Endothelial cell of umbilical vein (primary cell): ENCODE measurements around the gene SETD3. TPM values are rescaled to one million over a fixed set of nuclear protein-coding genes. Genes with fewer than 3 reads are reported as not detected.

Experiments used
- BruUV-seq: library from RNA; stranded (reverse); fragments of 400-500 nt; replicated peaks from 2 replicates; lab custom pipeline; 2021; lab: Mats Ljungman, UMichigan
- CTCF ChIA-PET: fragments of 300-600, 350-600 bp; sonication (Branson Sonifier 250); formaldehyde crosslinking; loops from one replicate; lab custom pipeline; 2021; ENCODE audit warnings: antibody characterized with exemption, inconsistent platforms; lab: Charles Lee
- POLR2A ChIA-PET: fragments of 300-600, 350-600 bp; sonication (Branson Sonifier 250); formaldehyde crosslinking; loops from one replicate; lab custom pipeline; 2021; ENCODE audit warnings: antibody characterized with exemption, inconsistent platforms; lab: Charles Lee
- DNase-seq: peaks from one replicate; pipeline ENCODE4 v3.0.0-alpha.2; 2011; ENCODE audit warnings: low read depth, low spot score
- FAIRE-seq: peaks from 2 replicates; lab custom pipeline; 2011; peaks lifted over from hg19 to GRCh38; lab: Jason Lieb, UNC
- H2AFZ ChIP-seq: 2 replicates; pipeline ENCODE4 v1.6.0; 2012; ENCODE audit warnings: low read depth, low read length, control low read depth, inconsistent platforms
- H3K27ac ChIP-seq: 2 replicates; pipeline ENCODE4 v1.5.1; 2011; ENCODE audit warnings: low read depth, mild to moderate bottlenecking, control low read depth, low read length, moderate library complexity; ENCODE audit not compliant: insufficient read depth
- H3K27me3 ChIP-seq, 2 experiments: 2 replicates each; pipeline versions ENCODE4 v1.6.0 to v1.6.1; 2011; ENCODE audit warnings: low read length in 2 of 2, mixed read lengths in 1 of 2; ENCODE audit not compliant: control insufficient read depth in 2 of 2, insufficient read depth in 2 of 2
- H3K36me3 ChIP-seq, 2 experiments: 2 replicates in 1 of 2; 3 replicates in 1 of 2; pipeline ENCODE4 v1.5.1; 2011; ENCODE audit warnings: low read length in 2 of 2, mild to moderate bottlenecking in 1 of 2, moderate library complexity in 1 of 2; ENCODE audit not compliant: control insufficient read depth in 2 of 2, insufficient read depth in 2 of 2; ENCODE audit errors: extremely low read depth in 1 of 2
- H3K4me1 ChIP-seq: 3 replicates; pipeline ENCODE4 v1.5.1; 2011; ENCODE audit warnings: mild to moderate bottlenecking, low read length; ENCODE audit not compliant: control insufficient read depth, insufficient read depth; ENCODE audit errors: extremely low read depth
- H3K4me2 ChIP-seq: 2 replicates; pipeline ENCODE4 v1.6.1; 2011; ENCODE audit warnings: low read length, control low read depth, mixed read lengths; ENCODE audit not compliant: insufficient read depth
- H3K4me3 ChIP-seq, 3 experiments: fragments of 200-600 bp in 1 of 3; sonication (generic), shearing (Covaris generic) in 1 of 3; replicated peaks in 1 of 3; 2 replicates each; pipeline ENCODE4 v1.5.1; 2011 to 2016; ENCODE audit warnings: control low read depth in 3 of 3, low read length in 3 of 3, mild to moderate bottlenecking in 2 of 3, inconsistent platforms in 1 of 3, low read depth in 1 of 3, moderate library complexity in 1 of 3; ENCODE audit not compliant: insufficient read depth in 1 of 3
- H3K79me2 ChIP-seq: 2 replicates; pipeline ENCODE4 v1.6.0; 2012; ENCODE audit warnings: low read length, inconsistent platforms; ENCODE audit not compliant: control insufficient read depth, insufficient read depth
- H3K9ac ChIP-seq: replicated peaks from 2 replicates; pipeline ENCODE3; 2011; ENCODE audit warnings: low read length, control low read depth; ENCODE audit not compliant: insufficient read depth; ENCODE audit errors: extremely low read depth
- H3K9me1 ChIP-seq: replicated peaks from 3 replicates; pipeline ENCODE4 v1.6.0; 2011; ENCODE audit warnings: mild to moderate bottlenecking, low read length; ENCODE audit not compliant: control insufficient read depth, insufficient read depth; ENCODE audit errors: extremely low read depth
- H3K9me3 ChIP-seq: replicated peaks from 2 replicates; pipeline ENCODE4 v1.5.1; 2012; ENCODE audit warnings: low read length, inconsistent platforms; ENCODE audit not compliant: control insufficient read depth, insufficient read depth
- H4K20me1 ChIP-seq: replicated peaks from 2 replicates; pipeline ENCODE3; 2011; ENCODE audit warnings: mild to moderate bottlenecking, low read length; ENCODE audit not compliant: control insufficient read depth, insufficient read depth; ENCODE audit errors: extremely low read depth
- CTCF ChIP-seq, 2 donors: IDR thresholded peaks; 1 replicate in 1 of 2; 2 replicates in 1 of 2; pipeline ENCODE4 v1.5.1; 2011; ENCODE audit warnings: low read length in 2 of 2, mild to moderate bottlenecking in 2 of 2, moderate library complexity in 2 of 2, control low read depth in 1 of 2, inconsistent platforms in 1 of 2, low read depth in 1 of 2; ENCODE audit not compliant: insufficient read depth in 1 of 2; ENCODE audit errors: extremely low read depth in 1 of 2
- FOS ChIP-seq: IDR thresholded peaks from 2 replicates; pipeline ENCODE4 v1.6.1; 2011; ENCODE audit warnings: mild to moderate bottlenecking, low read length, moderate library complexity, borderline replicate concordance; ENCODE audit not compliant: insufficient read depth
- GATA2 ChIP-seq: IDR thresholded peaks from 2 replicates; pipeline ENCODE4 v1.7.0; 2011; ENCODE audit warnings: low read depth, mild to moderate bottlenecking, moderate library complexity, mixed read lengths, low read length; ENCODE audit not compliant: insufficient read length, insufficient read depth
- JUN ChIP-seq: IDR thresholded peaks from 2 replicates; pipeline ENCODE4 v1.6.1; 2011; ENCODE audit warnings: borderline replicate concordance, low read depth; ENCODE audit not compliant: insufficient read length, insufficient read depth
- MYC ChIP-seq: IDR thresholded peaks from one replicate; pipeline ENCODE4 v1.6.1; 2011; ENCODE audit warnings: mild to moderate bottlenecking, low read depth, low read length
- POLR2A ChIP-seq: IDR thresholded peaks from 2 replicates; pipeline ENCODE4 v1.6.1; 2012; ENCODE audit warnings: low read depth, mild to moderate bottlenecking, control low read depth, low read length
- POLR2AphosphoS5 ChIP-seq: IDR thresholded peaks from 2 replicates; pipeline ENCODE4 v1.6.1; 2012; ENCODE audit warnings: low read depth, mild to moderate bottlenecking, control low read depth, low read length, moderate library complexity; ENCODE audit not compliant: insufficient read depth
- dilution Hi-C: fragments of 300-500 bp; cut with MboI; formaldehyde crosslinking; loops from one replicate; pipeline ENCODE4 v1.15.0; 2019; ENCODE audit warnings: low sequenced_read_pairs; ENCODE audit not compliant: extremely low pct_ligation_motif_present
- intact Hi-C: fragments of 100-400 bp; cut with micrococcal nuclease; formaldehyde crosslinking; loops from one replicate; pipeline ENCODE4 v1.10.0; 2022
- polyA plus RNA-seq, 4 experiments: library from polyadenylated mRNA; depleted of rRNA in 3 of 4; stranded (reverse) in 3 of 4; unstranded in 1 of 4; fragments of >200 nt; gene quantifications; 2 replicates each; pipeline versions ENCODE4 v1.2.1 to v1.2.3, GENCODE V29; 2011 to 2012; ENCODE audit warnings: missing spikeins in 1 of 4
- total RNA-seq: library from RNA; stranded (reverse); gene quantifications from 2 replicates; pipeline ENCODE4 v1.2.3, GENCODE V29; 2021
- TF ChIP-seq, protein P1 (sequence below): IDR thresholded peaks from 2 replicates; pipeline ENCODE4 v1.6.1; 2011; ENCODE audit not compliant: insufficient read depth, insufficient read length

SETD3 gene
- total and polyA plus RNA-seq, 2 donors (not counting 3 experiments of a cell fraction or from before 2014, with no cell fraction given), result 18.1 to 53.1 TPM

DNA sequence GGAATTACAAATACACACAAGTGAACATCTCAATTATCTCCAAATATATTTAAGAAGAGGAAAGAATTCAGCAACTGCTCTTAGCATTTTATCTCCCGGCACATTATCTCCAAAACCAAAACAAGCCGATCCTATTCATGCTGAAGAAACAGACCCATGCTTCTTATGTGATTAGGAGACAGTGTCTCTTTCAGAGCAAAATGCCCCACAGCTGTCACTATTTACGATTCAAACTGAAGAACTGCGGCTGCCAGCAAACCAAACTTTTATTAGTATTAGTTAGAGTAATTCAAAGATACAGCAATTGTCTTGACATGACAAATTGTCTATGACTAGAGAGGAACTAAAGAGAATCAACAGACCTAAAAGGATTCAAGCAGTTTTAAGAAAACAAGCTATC lies 79.4 kb downstream of the SETD3 start:
- Histone ChIP-seq H3K4me2 (no peak overlapping the region), H3K4me1 (no peaks in the 10 kb centered on the region), H4K20me1 (no peaks in the 10 kb centered on the region), H3K9me3 (no peaks in the 10 kb centered on the region), H3K79me2 (no peaks in the 10 kb centered on the region), H3K9ac (no peak overlapping the region), H3K36me3 (peaks cover 13 to 26% of the 10 kb centered on the region in 2 experiments), H3K27me3 (no peaks in the 10 kb centered on the region), H3K27ac (no peak overlapping the region), H3K4me3 (no peak overlapping the region), H3K9me1 (no peaks in the 10 kb centered on the region), H2AFZ (no peak overlapping the region)
- ChIA-PET POLR2A (no interaction called here), CTCF (interaction anchor here (0.9 to 5.6 kb wide), 5 partner anchors 8 to 81 kb away, joined by 4 to 34 read pairs (median 16); no protein-coding TSS in a partner anchor)
- intact Hi-C loops, result no loop called here
- BruUV-seq, result no TSS peak
- FAIRE-seq (no peak), DNase-seq (no peak)
- dilution Hi-C loops, result no loop called here
- no peak for TF ChIP-seq JUN
- no peak for TF ChIP-seq POLR2AphosphoS5
- TF ChIP-seq CTCF (IDR thresholded peaks at IDR 0.05; ENCODE audit: extremely low read depth in 1 of 2, insufficient read depth in 1 of 2, low read depth in 1 of 2, low read length in 2 of 2), result no peak
- TF ChIP-seq MYC, result no peak
- TF ChIP-seq POLR2A, result no peak
- TF ChIP-seq, protein P1, sequence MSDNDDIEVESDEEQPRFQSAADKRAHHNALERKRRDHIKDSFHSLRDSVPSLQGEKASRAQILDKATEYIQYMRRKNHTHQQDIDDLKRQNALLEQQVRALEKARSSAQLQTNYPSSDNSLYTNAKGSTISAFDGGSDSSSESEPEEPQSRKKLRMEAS, result no peak
- TF ChIP-seq GATA2, result no peak
- no peak for TF ChIP-seq FOS
